ENCODE measurements around the gene PRSS12.
A peak's percentile ranks its signal among the peaks of the same experiment; 100 is the strongest.
"Not testable (repeated sequence)": the region's sequence is repeated elsewhere in the genome, so short reads cannot be mapped to it uniquely, and the experiment has no call there.

The PRSS12 gene

DNA sequence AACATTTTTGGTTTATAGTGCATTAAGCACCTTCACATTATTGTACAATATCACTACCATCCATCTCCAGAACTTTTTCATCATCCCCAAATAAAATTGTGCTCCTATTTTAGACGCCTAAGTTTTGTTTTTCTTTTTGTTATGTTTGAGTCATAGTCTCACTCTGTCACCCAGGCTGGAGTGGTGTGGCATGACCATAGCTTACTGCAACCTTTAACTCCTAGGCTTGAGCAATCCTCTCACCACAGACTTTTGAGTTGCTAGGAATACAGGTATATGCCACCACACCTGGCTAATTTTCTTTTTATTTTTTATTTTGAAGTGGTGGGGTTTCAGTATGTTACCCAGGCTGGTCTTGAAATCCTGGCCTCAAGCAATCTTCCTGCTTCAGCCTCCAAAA, 33.9 kb downstream of the PRSS12 start:
- DNase-seq (ENCODE audit: low read depth), result no peak

DNA sequence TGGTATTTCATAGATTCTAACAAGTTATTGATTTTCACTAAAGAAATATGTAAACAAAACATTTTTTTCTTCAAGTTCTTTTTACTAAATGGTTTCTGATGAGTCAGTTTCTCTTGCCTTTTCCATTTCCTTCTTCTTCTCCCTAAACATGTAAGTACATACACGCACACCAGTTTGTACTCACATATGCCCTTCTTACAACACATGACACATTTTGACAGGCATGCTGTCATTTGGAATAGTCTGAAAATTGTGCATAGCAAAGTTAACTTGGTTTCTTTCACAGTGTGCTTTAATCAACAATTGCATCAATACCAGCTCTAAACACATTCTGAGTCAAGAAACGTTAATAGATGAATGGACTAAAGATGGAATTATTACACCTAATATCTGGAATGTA, 35.1 kb downstream of the PRSS12 start:
- DNase-seq (ENCODE audit: low read depth), result no peak

DNA sequence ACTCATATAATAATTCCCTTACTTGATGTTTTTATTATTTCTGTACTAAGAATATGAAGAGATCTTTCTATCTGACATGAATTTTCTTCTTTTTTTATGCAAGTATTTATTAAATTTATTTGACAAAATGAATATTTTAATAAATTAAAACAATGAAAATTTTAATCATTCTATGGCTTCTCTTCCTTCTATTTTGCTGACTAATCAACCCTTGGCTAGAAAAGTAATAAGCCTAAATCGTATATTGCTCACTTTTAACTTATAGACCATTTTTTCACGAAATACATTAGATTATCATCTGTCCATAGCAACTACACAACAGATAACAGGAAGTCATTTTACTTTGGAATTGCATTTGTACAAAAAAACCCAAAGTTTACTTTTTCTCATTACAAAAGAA, 38.6 kb downstream of the PRSS12 start:
- no peak for DNase-seq (ENCODE audit: low read depth)

DNA sequence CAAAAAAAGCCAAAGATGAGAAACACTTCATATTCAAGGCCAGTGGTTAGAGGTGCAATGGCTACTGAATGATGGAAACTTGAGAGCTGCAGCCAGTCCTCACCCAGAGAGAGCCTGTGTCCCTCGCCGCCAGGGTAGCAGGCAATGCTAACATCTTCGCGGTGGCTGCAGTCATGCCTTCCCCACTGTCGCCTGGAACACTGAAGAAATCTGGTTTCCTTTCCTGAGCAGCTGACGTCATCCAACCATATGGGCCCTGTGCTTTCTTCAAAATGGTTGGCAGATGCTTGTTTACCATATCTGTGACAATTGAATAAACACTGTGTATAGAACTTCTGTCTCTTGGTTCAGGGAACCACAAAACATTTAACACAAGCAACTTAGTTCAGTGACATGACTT, 39.7 kb downstream of the PRSS12 start:
- DNase-seq (ENCODE audit: low read depth), result no peak

DNA sequence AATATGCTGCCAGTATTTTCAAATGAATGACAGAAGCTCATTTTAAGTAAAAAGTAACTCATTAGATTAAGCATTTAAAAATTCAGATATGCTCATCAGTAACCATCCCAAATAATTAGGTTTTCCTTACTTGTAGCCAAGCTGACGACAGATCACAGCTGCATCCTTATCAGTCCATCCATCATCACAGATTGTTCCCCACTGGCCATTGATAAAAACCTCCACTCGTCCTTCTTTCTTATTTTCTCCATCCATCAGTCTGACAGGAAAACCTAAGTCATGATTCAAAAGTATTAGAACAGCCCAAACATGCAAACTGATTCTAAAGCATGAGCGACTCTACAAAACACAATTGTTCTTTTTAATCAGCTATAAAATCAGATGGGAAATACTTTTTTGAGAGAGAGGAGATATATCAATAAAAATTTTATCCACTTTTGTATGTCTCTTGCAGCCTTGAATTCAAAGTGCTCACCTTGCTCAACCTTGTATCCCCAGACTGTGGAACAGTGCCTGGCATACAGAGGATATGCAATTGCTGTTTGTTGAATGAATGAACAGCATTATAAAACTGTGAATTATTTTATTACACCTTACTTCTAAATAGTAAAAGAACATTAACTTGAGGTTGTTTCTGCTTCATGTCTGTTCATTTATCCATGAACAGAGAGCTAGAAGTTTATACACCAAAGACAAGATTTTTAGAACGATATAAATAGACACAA, 44.3 kb downstream of the PRSS12 start:
- DNase-seq (ENCODE audit: low read depth), result no peak

DNA sequence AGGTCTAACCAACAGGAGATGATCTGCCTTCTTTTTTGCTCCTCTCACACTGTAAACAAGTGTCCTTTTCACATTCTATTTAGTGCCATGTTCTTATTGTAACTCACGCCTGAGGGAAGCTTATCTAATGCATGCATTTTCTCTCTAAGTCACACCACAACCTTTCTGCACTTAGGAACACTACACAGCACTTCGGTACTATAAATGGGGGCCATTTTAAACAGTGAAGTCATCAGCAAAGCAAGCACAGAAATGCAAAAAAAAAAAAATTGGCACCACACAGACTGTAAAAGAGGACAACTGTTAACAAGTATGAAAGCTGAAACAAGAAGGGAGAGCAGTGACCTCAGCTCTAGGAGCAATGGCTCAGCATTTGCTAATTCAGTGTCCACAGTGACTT, 45.2 kb downstream of the PRSS12 start:
- no peak for DNase-seq (ENCODE audit: low read depth)

DNA sequence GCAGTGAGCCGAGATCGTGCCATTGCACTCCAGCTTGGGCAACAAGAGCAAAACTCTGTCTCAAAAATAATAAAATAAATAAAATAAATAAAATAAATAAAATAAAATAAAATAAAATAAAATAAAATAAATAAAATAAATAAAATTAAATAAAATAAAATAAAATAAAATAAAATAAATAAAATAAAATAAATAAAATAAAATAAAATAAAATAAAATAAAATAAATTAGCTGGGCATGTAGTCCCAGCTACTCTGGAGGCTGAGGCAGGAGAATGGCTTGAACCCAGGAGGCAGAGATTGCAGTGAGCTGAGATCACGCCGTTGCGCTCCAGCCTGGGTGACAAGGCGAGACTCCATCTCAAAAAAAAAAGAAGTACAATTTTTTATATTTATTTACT, 53.2 kb downstream of the PRSS12 start:
- not testable (repeated sequence) for DNase-seq (ENCODE audit: low read depth)

DNA sequence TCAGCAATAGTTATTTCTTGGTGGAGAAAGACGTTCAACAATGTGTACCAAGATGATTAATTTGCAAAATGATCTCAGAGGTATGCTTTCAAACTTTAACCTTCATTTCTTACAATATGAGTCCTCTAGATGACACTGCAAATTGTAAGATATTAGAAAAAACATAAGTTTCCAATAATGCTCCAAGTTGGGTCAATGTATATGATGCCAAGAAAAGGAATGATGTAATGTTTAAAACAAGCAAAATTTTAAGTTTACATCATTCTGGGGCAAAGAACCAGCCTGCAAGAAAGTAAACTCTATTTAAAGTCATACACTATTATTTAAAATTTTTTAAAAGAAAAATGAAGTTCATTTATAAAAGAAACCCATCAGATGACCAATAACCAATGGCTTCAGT, 56.1 kb downstream of the PRSS12 start:
- DNase-seq (ENCODE audit: low read depth), result no peak

DNA sequence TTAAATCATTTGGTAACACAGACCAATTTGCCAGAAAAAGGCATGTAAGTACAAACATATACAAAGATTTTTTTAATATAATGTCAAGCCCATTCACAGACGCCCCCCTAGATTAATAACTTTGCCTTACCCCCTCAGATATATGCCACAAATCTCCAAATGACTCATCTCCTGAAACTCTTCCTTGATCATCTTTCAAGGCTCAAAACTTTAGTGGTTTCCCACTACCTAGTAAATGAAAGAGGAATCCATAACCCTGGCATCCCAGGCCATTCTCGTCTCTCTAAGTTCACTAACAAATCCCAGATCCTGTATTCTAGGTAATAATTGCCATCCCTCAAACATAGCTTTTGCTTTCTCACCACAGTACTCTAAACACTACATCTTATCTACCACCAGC, 61.9 kb downstream of the PRSS12 start:
- DNase-seq (ENCODE audit: low read depth), result no peak

DNA sequence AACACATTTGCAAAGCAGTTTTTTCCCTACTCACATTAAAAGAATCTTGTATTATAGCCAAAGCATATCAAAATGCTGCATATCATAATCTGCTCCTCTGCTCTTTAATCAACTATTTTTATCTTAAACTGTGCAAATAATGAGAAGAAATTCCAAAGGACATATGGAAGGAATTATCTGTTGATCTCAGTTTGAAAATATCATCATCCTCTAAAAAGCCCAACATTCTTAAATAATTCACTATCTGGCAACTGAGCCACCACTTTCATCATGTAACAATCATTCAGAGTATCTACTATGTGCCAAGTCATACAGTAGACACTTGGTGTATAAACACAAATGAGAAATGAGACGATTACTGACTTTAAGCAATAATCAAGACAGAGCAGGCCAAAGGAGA, 63.0 kb downstream of the PRSS12 start:
- peak; percentile 68 for DNase-seq (ENCODE audit: low read depth)

DNA sequence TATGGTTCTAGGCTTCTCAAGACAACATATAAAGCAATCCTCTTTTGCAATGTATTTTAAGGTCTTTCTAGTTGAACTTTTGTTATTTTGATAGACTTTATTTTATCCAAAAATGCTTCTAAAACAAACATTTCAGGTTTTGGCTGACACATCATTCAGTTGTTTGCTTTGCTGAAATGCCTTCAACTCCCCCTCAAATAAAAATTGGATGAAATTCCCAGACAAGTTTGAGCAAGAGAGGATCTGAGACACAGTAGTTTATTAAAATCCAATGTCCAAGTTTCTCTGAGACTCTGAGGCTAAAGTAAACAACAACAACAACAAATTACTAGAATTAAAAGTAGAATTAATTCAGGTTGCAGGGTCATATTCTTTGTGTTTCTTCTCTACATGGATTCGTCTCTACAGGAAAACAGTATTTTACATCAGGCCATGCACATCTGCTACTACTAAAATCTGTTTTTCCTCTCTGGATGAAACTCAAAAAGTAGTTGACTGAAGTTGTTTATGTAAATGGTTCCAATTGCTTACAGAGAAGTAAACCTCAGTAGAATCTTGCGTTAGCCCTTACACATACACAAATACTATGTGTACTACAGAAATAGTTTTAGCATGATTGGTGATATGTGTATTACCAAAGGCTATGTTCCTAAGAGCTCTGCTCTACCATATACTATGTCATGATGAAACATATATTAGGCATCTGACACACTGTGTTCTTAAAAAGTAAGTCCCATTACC, 64.9 kb downstream of the PRSS12 start:
- peak; percentile 68 for DNase-seq (ENCODE audit: low read depth)

DNA sequence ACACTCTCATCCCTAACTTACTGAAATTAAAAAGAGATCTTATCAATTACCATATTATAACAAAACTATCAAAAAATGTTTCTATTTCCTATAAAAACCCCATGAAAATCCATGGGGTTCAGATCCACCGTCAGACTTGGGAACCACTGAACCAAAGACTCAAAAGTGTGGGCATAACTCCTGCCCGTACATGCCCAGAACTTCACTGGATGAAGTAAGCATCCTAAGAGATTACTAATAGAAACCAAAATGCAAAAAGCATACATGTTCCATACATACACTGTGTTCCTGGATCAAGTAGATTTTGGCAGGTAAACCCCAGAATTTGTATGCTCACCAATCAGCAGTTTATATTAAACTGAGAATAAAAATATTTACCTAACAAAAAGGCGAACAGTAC, 66.1 kb downstream of the PRSS12 start:
- DNase-seq (ENCODE audit: low read depth), result no peak

DNA sequence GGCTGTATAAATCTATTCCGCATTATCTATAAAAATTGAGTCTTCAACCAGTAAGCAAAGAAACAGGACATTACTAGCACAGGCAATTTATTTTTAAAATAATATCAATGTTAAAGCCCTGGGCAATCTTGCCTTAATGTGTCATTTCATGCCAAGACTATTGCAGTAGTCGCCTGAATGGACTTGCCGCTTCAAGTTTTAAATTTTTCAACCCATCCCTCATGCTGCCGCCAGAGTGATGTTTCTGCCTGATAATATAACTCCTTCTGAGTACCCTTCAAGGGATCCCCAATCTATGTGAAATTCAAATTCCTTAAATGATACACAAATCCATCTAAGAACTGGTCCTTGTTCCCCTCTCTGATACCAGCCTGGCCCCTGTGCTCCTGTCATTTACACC, 66.9 kb downstream of the PRSS12 start:
- DNase-seq (ENCODE audit: low read depth), result no peak

DNA sequence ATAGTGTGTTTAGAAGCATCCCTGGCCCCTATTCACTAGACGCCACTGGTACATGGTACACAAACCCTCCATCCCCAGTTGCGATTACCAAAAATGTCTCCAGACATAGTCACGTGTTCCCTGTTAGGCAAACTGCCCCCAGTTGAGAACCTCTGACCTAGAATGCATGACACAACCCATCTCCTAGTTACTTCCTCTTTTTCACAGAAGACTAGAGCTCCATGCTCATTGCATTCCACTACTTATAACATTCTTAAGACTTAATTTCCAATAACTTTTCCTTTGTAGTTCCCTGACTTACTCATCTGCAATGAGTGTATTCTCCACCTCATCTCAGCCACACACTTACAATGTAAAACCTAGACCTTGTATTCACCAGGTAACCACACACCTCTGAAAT, 68.6 kb downstream of the PRSS12 start:
- DNase-seq (ENCODE audit: low read depth), result no peak

DNA sequence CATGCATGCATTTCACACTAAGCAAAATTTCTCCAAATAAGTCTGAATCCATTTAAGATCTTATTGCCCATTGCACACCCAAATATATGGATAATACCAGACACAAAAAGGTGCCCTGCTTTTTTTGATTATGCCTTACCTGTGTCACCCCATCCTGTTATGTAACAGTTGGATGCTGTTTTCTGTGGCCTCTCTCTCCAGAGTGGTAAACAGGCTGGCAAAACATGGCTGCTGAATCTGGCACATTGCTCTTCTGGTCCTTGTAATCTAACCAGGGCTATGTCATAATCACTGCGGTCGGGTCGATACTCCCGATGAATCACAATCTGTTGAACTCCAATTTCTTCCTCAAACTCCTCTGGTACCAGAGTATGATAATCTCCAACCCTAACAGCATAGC, 70.1 kb downstream of the PRSS12 start:
- DNase-seq (ENCODE audit: low read depth), result no peak

DNA sequence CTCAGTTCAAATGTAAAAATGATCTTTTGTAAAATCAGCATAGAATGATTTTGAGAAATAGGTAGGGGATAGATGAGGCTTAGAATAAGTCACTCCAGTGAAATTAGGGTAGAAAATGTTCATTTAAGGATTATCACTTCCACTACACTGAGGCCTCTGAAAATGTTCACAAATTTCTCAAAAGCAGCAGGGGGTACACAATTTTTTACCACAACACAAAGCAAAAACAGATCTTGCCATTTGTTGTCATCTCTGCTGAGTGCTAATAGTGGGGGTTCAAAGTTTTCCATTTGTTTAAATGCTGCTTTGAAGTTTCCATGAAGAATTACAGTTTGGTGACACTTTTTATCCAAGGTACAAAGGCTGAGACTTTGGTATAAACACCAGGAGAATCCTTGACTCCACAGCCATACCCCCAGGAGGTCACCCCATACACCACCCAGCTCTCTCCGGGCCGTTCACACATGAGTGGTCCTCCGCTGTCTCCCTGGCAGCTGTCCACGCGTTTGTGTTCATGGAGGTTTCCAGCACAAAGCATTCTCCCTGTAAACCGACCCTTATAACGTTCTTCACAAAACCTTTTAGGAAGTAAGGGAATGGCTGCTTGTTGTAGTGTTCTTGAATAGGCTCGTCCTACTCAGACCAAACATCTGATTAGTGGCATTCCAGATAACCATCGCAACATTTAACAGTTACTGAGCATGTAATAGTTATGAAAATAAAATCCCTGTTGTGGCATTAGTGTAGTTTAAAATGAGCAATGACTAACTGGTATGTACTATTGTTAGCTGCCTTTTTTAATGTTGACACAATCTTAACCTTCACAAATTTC, 71.0 kb downstream of the PRSS12 start:
- no peak for DNase-seq (ENCODE audit: low read depth)

DNA sequence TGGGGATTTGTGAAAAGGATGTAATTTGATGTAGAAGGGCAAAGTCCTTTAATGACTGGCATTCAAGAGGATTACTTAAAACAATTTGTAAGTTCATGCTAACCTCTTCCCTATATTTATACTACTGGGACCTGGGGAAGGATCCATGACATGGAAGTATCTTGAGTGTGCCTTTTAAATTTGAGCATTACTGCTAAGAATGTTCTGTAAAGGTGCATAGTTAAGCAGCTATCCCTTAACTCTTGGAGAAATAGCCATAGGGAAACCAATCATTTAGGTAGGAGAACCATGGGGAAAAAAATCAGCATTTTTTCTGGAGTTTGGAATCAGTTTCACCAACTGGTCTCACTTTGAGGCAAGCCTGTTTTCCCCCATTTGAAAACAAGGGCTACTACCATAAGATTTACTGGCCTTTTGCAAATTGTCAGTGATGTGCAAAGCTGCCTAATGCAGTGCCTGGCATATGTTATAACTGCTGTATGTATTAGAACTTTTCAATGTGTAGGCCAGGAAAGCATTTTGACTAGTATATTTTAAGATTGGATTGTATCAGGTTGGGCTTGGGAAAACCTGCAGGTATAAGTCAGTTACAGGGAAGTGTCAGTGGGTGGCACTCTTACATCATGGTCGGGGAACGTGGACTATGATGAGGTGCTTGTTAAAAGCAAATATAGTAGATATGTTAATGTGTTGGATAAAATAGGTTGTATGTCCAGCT, 72.1 kb downstream of the PRSS12 start:
- no peak for DNase-seq (ENCODE audit: low read depth)

DNA sequence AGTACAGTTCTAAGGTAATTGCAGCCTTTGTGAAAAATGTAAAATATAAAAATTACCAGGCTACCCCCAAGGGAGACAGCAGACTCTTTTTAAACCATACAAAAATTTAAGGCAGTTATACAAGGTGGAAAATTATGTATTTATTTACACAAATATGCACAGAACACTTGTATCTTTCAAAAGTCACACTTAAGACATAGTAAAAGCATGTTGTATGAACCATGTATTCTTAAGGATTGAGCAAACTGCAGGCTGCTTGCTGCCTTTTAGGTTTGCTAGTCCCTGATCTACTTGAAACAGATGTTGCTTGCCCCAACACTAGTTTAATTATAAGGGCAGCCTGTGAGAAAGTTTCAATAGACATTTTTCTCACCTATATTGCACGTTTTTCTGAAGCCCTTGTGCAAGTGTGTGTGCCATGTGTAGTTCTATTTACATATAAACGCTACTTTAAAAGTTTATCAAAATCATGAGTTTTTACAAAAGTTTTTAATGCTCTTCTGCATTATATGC, 72.8 kb downstream of the PRSS12 start:
- DNase-seq (ENCODE audit: low read depth), result no peak

DNA sequence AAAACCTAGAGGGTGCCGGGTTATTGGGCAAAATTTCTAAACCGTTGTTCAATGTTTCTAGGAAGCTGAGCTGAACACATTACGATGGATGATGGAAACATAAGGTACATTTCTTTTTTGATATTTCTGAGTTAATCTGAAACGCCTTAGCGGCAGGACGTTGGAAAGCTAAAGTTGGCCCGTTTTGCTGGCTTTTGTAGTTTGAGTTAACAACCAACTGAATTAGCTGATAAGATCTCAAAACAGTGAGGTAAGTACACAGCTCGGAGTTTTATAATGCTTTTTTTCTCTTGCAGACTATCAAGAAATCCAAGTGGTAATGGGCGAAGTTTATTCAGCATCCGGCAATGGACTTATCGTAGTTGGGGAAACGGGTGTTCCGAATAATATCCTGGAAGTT, 73.5 kb downstream of the PRSS12 start:
- no peak for DNase-seq (ENCODE audit: low read depth)

DNA sequence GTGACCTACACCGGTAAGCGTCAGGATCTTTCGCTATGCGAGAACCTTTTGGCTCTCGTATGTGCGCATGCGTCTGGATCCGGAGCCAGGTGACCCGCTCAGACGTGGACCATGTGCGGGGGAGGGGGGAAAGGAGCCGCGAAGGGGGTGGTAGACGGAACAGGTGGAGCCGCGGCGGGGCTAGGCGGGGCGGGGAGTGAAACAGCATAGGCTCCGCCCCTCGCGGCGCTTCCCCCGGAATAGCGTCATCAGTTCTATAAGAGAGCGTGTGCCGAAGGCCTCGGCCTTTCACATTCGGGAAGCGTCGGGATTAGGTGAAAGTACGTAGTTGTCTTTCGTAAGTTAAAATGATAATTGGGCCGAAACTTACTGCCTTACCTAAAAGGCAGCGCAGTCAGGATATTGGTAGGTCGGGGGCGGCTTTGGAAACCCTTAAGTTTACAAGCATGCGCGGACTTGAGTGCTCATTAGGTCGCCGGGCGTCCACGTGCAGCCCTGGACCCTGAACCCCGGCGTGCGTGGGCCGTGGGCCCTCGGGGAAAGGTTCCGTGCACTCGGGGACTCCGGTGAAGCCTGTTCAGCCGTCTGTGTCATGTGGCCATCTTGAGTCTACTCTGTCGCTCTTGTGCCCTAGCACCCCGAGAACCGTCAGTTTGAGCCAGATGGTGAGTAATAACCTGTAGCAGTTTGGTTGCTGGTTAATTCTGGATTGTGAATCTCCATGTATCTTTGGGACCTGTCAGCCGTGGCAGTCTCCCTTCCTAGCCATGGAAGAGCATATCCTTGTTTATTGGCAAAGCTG, 74.1 kb downstream of the PRSS12 start:
- peak; percentile 71 for DNase-seq (ENCODE audit: low read depth)

DNA sequence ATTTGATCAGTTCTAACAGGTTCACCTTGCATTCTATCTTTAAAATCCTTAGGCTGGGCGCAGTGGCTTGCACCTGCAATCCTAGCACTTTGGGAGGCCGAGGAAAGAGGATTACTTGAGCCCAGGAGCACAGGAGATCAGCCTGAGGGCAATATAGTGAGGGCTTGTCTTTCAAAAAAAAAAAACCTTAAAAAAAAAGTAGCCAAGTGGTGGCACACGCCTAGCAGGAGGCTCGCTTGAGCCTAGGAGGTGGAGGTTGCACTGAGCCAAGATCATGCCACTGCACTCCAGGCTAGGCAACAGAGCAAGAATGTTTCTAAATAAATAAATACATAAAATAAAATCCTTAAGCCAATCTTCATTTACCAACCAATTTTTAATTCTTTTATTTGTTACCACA, 75.6 kb downstream of the PRSS12 start:
- no peak for DNase-seq (ENCODE audit: low read depth)

All from non-pigmented ciliary epithelial cell (primary cell).